GM21619 (cell line): ENCODE data around the gene NUAK1.
"Not testable (repeated sequence)": the region's sequence is repeated elsewhere in the genome, so short reads cannot be mapped to it uniquely, and the experiment has no call there.

ENCODE experiments used
- ATAC-seq: cut with Tn5 transposase; IDR thresholded peaks from one replicate; pipeline ENCODE4 v1.9.1; 2021; ENCODE audit not compliant: unreplicated experiment

NUAK1 gene

GRCh38 chr12:106037524-106038298, 101.0 kb downstream of the NUAK1 start:
- ATAC-seq: no peak

GRCh38 chr12:106035421-106035820, 103.3 kb downstream of the NUAK1 start:
- ATAC-seq: no peak

GRCh38 chr12:106034316-106034715, 104.4 kb downstream of the NUAK1 start:
- ATAC-seq: no peak

GRCh38 chr12:106033161-106033675, 105.5 kb downstream of the NUAK1 start:
- ATAC-seq: no peak

- no peak for ATAC-seq
Observed at GRCh38 chr12:106032623-106032925, 106.2 kb downstream of the NUAK1 start.

- ATAC-seq: no peak
Observed at GRCh38 chr12:106031761-106032622, 106.8 kb downstream of the NUAK1 start.

- ATAC-seq: no peak
Observed at GRCh38 chr12:106030210-106031071, 108.3 kb downstream of the NUAK1 start.

GRCh38 chr12:106029532-106029931, 109.2 kb downstream of the NUAK1 start:
- no peak for ATAC-seq

GRCh38 chr12:106027911-106028310, 110.8 kb downstream of the NUAK1 start:
- no peak for ATAC-seq

GRCh38 chr12:106027286-106027685, 111.5 kb downstream of the NUAK1 start:
- no peak for ATAC-seq

GRCh38 chr12:106025129-106025528, 113.6 kb downstream of the NUAK1 start:
- ATAC-seq: no peak

- ATAC-seq: no peak
Observed at GRCh38 chr12:106023039-106023438, 115.7 kb downstream of the NUAK1 start.

GRCh38 chr12:106022568-106023012, 116.2 kb downstream of the NUAK1 start:
- ATAC-seq: no peak

GRCh38 chr12:106021516-106021915, 117.2 kb downstream of the NUAK1 start:
- ATAC-seq: no peak

GRCh38 chr12:106020736-106021135, 118.0 kb downstream of the NUAK1 start:
- no peak for ATAC-seq

GRCh38 chr12:106019144-106019543, 119.6 kb downstream of the NUAK1 start:
- no peak for ATAC-seq

- ATAC-seq: no peak
Observed at GRCh38 chr12:106018286-106018685, 120.5 kb downstream of the NUAK1 start.

GRCh38 chr12:106016601-106017278, 122.0 kb downstream of the NUAK1 start:
- not testable (repeated sequence) for ATAC-seq

GRCh38 chr12:106015646-106016045, 123.1 kb downstream of the NUAK1 start:
- no peak for ATAC-seq

- ATAC-seq: no peak
Observed at GRCh38 chr12:106013941-106014340, 124.8 kb downstream of the NUAK1 start.
